ENCODE measurements around the gene FUCA1. TPM values are rescaled to one million over a fixed set of nuclear protein-coding genes. Genes with fewer than 3 reads are reported as not detected.
"Not testable (repeated sequence)": the region's sequence is repeated elsewhere in the genome, so short reads cannot be mapped to it uniquely, and the experiment has no call there.

FUCA1 gene
- total and polyA plus RNA-seq, 2 donors (not counting 3 experiments of a cell fraction or from before 2014, with no cell fraction given): 4.9 to 5.6 TPM

DNA sequence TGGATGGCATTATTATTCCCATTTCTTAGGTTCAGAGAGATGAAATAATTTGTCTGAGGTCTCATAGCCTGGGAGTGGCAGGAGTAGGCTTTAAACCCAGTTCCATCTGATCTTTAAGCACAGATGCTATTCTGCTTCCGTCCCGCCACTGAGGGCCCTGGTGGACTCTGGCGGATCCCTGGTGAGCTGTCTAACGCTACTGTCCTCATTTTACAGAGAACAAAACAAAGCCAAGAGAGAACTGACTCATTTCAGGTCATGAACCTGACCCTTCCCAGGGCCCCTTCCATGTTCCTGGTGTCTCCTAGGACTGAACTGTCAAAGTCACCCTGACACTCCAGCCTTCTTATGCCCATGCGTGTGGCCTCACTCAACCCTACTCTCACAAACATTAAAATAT is 64.4 kb downstream of the FUCA1 start:
- no peak overlapping the region for H3K9ac ChIP-seq (replicated peaks; ENCODE audit: extremely low read depth, insufficient read depth, low read length)
- no peak overlapping the region for H3K4me2 ChIP-seq (ENCODE audit: insufficient read depth, low read length)
- no peaks in the 10 kb centered on the region for H3K9me3 ChIP-seq (replicated peaks; ENCODE audit: control insufficient read depth, insufficient read depth, low read length)
- H2AFZ ChIP-seq (ENCODE audit: low read depth, low read length): no peak overlapping the region
- TF ChIP-seq MYC (IDR thresholded peaks at IDR 0.05; ENCODE audit: low read depth, low read length): no peak
- TF ChIP-seq GATA2 (IDR thresholded peaks at IDR 0.05; ENCODE audit: insufficient read depth, insufficient read length, low read depth, low read length): no peak
- no peak for TF ChIP-seq EZH2 (IDR thresholded peaks at IDR 0.05; ENCODE audit: borderline replicate concordance, low read depth, low read length, severe bottlenecking)
- TF ChIP-seq JUN (IDR thresholded peaks at IDR 0.05; ENCODE audit: borderline replicate concordance, insufficient read depth, insufficient read length, low read depth): no peak
- TF ChIP-seq FOS (IDR thresholded peaks at IDR 0.05; ENCODE audit: borderline replicate concordance, insufficient read depth, low read length): no peak
- TF ChIP-seq, protein P1, sequence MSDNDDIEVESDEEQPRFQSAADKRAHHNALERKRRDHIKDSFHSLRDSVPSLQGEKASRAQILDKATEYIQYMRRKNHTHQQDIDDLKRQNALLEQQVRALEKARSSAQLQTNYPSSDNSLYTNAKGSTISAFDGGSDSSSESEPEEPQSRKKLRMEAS (IDR thresholded peaks at IDR 0.05; ENCODE audit: insufficient read depth, insufficient read length): no peak
- no peak for TF ChIP-seq CTCF (IDR thresholded peaks at IDR 0.05; ENCODE audit: extremely low read depth in 1 of 2, insufficient read depth in 1 of 2, low read depth in 1 of 2, low read length in 2 of 2)
- TF ChIP-seq POLR2AphosphoS5 (IDR thresholded peaks at IDR 0.05; ENCODE audit: insufficient read depth, low read depth, low read length): no peak
- TF ChIP-seq POLR2A (IDR thresholded peaks at IDR 0.05; ENCODE audit: low read depth, low read length): no peak
- H3K36me3 ChIP-seq (ENCODE audit: control insufficient read depth in 2 of 2, extremely low read depth in 1 of 2, insufficient read depth in 2 of 2, low read length in 2 of 2): peaks cover 0 to 2% of the 10 kb centered on the region in 2 experiments
- no TSS peak for BruUV-seq (replicated peaks)
- H3K79me2 ChIP-seq (ENCODE audit: control insufficient read depth, insufficient read depth, low read length): no peaks in the 10 kb centered on the region
- ChIA-PET CTCF (interaction anchor here (0.7 to 1.3 kb wide), 4 partner anchors 32 to 186 kb away, joined by 3 to 4 read pairs (median 4); partner anchors contain the start of gene FUCA1), POLR2A (no interaction called here)
- no peaks in the 10 kb centered on the region for H3K27me3 ChIP-seq (ENCODE audit: control insufficient read depth in 2 of 2, insufficient read depth in 2 of 2, low read length in 2 of 2)
- FAIRE-seq (no peak), DNase-seq (ENCODE audit: low read depth, low spot score) (no peak)
- H3K27ac ChIP-seq (ENCODE audit: insufficient read depth, low read depth, low read length): no peak overlapping the region
- dilution Hi-C loops (cut with MboI; ENCODE audit: extremely low pct_ligation_motif_present, low sequenced_read_pairs) (no loop called here), intact Hi-C loops (cut with micrococcal nuclease) (loop anchor here (5.0 kb wide), 1 partner anchor 246 kb away; the partner anchor contains the start of gene ID3)
- peaks cover 15% of the 10 kb centered on the region for H3K4me1 ChIP-seq (ENCODE audit: control insufficient read depth, extremely low read depth, insufficient read depth, low read length)
- no peaks in the 10 kb centered on the region for H4K20me1 ChIP-seq (replicated peaks; ENCODE audit: control insufficient read depth, extremely low read depth, insufficient read depth, low read length)
- no peak overlapping the region for H3K4me3 ChIP-seq (replicated peaks in 1 of 3; ENCODE audit: insufficient read depth in 1 of 3, low read depth in 1 of 3, low read length in 3 of 3)
- no peaks in the 10 kb centered on the region for H3K9me1 ChIP-seq (replicated peaks; ENCODE audit: control insufficient read depth, extremely low read depth, insufficient read depth, low read length)

- H3K9me3 ChIP-seq (replicated peaks; ENCODE audit: control insufficient read depth, insufficient read depth, low read length); H3K27ac ChIP-seq (ENCODE audit: insufficient read depth, low read depth, low read length); H3K27me3 ChIP-seq (ENCODE audit: control insufficient read depth in 2 of 2, insufficient read depth in 2 of 2, low read length in 2 of 2); H3K4me3 ChIP-seq (replicated peaks in 1 of 3; ENCODE audit: insufficient read depth in 1 of 3, low read depth in 1 of 3, low read length in 3 of 3); H3K36me3 ChIP-seq (ENCODE audit: control insufficient read depth in 2 of 2, extremely low read depth in 1 of 2, insufficient read depth in 2 of 2, low read length in 2 of 2); dilution Hi-C loops (cut with MboI; ENCODE audit: extremely low pct_ligation_motif_present, low sequenced_read_pairs); BruUV-seq (replicated peaks); H3K9ac ChIP-seq (replicated peaks; ENCODE audit: extremely low read depth, insufficient read depth, low read length); H3K79me2 ChIP-seq (ENCODE audit: control insufficient read depth, insufficient read depth, low read length); H2AFZ ChIP-seq (ENCODE audit: low read depth, low read length); H3K4me2 ChIP-seq (ENCODE audit: insufficient read depth, low read length); H3K9me1 ChIP-seq (replicated peaks; ENCODE audit: control insufficient read depth, extremely low read depth, insufficient read depth, low read length); DNase-seq (ENCODE audit: low read depth, low spot score); H4K20me1 ChIP-seq (replicated peaks; ENCODE audit: control insufficient read depth, extremely low read depth, insufficient read depth, low read length); POLR2A ChIA-PET; FAIRE-seq: not testable (repeated sequence)
- H3K4me1 ChIP-seq (ENCODE audit: control insufficient read depth, extremely low read depth, insufficient read depth, low read length): peaks cover 15% of the 10 kb centered on the region
- CTCF ChIA-PET: interaction anchor here (0.9 to 2.1 kb wide), 6 partner anchors 8 to 186 kb away, joined by 3 to 6 read pairs (median 4); partner anchors contain the start of genes HMGCL and PITHD1
- intact Hi-C loops (cut with micrococcal nuclease): loop anchor here (5.0 kb wide), 1 partner anchor 246 kb away; the partner anchor contains the start of gene ID3
Observed at GRCh38 chr1:23802809-23803342, 65.2 kb downstream of the FUCA1 start.
